SK-N-DZ (cell line): ENCODE data around the gene POLD2. TPM values are rescaled to one million over a fixed set of nuclear protein-coding genes. Genes with fewer than 3 reads are reported as not detected.
"Not testable (repeated sequence)": the region's sequence is repeated elsewhere in the genome, so short reads cannot be mapped to it uniquely, and the experiment has no call there.

Experiments
- DNase-seq: peaks from one replicate; pipeline ENCODE4 v3.0.0-alpha.2; 2015; ENCODE audit warnings: low spot score
- polyA plus RNA-seq, 2 experiments: library from polyadenylated mRNA; depleted of rRNA; stranded (reverse); fragments of >200 nt; gene quantifications; 2 replicates each; pipeline ENCODE4 v1.2.3, GENCODE V29; 2014

The POLD2 gene
- 133 and 138 TPM in 2 replicates for polyA plus RNA-seq (2014; cell fraction: cytosol; rRNA removed)
- 191 and 245 TPM in 2 replicates for polyA plus RNA-seq (2014; cell fraction: nucleus; rRNA removed)

DNA sequence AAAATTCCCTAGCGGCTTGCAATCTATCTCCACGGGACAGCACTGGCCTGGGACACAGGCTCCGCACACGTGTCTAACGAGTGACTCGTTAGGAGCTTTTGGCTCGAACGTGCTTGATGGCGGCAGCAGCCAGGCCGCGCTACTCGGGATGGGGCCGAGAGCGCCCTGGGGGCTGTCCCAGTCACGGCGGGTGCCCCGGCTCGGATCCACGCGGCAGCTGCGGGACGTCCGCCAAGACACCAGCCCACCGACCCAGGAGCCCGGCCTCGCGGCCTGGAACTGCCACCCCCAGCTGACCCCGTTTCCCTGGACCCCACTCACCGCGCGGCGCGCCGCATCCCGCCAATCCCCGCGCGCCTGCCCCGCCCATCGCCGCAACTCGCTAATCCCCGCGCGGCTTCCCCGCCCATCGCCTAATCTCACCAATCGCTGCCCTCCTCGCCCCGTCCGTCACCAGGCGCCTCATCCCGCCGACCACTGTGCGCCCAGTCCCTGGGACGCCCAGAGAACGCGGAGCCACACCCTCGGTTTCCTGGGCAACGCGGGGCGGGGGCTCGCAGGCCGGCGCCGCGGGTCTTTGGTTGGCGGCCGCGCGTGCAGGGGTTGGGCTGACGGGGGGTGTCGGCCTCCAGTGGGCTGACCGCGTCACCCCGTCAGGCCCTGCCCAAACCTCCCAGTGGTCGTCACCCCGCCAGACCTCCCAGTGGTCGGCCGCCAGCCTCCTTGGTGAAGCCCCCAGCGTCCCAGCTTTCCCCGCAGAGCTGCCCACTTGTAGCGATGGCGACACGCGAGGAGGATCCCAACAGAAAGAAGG lies at the start of gene POLD2:
TSS of gene POLD2 (minus strand) at position 359 of the 814 bp plus-strand sequence. CDS start 1,495 bp downstream, outside the sequence.
- peak; percentile 98 for DNase-seq

DNA sequence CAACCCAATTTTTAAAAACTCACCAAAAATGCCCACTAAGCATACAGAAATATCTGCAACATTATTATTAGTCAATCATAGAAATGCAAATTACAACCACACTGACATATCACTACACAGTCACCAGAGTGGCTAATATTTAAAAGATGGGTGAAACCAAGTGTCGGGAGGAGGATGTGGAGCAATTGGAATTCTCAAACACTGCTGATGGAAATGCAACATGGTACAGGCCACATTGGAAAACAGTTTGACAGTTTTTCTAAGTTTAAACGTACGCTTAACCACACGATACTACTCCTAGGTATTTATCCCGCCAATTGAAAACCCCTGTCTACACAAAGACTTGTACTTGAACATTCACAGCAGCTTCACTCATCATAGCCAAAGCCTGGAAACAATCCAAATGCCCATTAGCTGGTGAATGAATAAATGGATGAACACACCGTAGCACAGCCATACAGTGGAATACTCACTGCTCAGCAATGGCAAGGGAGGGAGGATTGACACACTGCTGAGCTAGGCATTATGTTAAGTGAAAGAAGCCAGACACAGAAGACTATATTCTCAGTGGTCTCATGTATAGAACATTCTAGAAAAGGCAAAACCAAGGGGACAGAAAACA lies 49.6 kb upstream of the POLD2 start:
- DNase-seq, result no peak

DNA sequence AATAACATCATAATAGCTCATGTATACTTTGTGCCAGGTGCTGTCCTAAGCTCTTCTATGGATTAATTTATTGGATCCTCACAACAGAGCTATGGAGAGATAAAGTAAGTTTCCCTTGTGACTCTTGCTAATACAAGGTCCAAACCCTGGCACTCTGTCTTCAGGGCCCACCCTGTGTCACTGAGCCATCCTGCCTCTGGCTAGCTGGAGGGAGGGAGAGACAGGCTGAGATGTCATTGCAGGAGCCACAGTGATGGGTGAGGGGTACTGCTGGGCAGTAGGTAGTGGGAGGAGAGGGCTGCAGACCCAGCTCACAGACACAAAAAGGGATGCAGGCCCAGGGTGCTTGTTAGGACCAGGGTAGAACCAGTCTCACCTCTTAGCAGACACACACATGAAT lies 49.0 kb upstream of the POLD2 start:
- no peak for DNase-seq

DNA sequence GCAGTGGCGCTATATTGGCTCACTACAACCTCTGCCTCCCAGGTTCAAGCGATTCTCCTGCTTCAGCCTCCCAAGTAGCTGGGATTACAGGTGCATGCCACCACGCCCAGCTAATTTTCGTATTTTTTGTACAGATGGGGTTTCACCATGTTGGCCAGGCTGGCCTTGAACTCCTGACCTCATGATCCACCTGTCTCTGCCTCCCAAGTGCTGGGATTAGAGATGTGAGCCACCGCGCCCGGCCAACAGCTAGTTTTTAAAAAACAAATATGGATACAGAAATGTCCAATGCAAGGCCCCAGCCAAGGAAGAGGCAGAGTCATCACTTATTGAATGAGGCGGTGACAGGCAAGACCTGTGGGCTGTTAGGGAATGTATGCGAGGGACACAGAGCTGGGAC lies 48.6 kb upstream of the POLD2 start:
- DNase-seq, result not testable (repeated sequence)

DNA sequence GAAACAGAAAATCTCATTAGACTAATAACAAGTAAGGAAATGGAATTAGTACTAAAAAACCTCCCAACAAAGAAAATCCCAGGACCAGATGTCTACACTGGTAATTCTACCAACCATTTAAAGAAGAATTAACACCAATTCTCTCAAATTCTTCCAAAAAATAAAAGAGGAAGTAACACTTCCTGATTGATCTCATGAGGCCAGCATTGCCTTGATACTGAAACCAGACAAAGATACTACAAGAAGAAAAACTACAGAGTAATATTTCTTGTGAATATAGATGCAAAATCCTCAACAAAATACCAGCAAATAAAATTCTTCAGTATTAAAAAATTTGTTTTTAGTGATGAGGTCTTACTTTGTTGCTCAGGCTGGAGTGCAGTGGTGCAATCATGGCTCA lies 44.6 kb upstream of the POLD2 start:
- no peak for DNase-seq

DNA sequence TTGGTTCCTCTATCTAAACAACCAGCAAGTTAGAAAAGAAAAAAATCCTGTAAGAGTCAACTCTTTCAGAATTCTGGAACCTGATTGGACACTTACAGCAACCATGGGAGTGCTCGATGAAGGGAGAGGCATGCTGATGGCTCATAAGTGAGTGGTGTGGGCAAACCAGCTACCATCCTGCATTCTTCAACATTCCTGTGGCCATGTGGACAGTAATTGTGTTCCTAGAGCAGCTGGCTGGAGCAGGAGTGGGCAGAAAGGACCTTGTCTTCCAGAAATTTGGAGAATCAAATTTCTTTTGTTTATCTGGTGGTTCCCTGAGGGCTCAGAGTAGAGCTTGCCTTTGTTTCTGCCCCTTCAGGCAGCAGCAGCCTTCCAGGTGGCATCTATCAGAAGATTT lies 40.2 kb upstream of the POLD2 start:
- no peak for DNase-seq

DNA sequence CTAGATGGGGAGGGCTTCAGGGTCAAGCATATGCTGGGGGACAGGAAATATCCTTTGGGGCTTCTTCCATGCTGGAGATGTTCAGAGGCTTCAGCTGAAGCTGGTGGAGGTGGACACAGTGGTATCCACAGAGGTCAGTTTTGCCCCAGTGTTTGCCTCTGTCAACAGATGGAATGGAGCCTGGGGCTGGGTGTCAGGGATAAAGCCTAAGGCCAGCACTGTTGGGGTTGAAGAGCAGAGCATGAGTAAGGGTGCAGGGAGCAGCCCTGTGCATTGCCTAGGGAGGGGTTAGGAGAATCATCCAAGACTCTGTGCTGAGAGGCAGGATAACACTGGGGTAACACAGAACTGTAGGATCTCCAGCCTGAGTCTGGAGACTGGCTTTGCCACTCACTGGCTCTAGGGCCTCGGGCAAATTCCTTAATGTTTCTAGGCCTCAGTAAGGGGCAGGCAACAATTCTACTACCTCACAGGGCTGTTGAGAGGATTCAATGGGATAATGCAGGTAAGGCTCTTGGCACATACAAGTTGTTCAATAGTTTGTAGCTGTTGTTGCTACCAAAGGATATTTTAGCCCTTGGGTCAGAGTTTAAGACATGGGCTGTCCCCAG lies 39.5 kb upstream of the POLD2 start:
- DNase-seq, result no peak

DNA sequence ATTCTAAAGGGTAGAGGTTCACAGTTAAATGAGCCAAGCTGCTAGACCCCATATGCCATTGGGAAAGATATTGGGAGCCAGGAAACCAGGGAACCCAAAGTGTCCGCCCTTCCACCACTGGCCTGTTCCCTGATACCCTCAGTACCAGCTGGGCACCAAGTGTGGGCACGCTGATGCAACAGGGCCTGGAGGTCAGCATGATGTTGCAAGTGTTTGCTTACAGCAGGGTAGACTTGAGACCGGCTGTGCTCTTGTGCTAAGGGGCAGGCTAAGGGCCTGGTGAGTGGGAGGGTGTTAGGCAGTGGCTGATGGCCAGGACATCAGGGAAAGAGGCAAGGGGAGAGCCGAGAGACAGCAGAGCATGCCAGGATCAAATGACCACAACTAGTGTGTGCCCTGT lies 38.8 kb upstream of the POLD2 start:
- DNase-seq, result no peak

DNA sequence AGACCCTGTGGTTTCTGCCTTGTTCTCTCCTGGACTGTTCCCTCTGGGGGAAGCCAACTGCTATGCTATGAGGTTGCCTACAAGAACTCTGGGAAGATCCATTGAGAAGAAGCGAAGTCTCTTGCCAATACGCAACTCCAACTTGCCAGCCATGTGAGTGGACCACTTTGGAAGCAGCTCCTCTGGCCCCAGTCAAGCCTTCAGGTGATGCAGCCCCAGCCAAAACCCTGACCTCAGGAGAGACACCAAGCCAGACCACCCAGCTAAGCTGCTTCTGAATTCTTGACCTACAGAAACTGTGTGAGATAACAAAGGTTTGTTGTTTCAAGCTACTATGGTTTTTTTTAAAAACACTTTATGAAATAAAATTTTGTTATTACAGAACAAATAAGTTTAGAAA lies 38.0 kb upstream of the POLD2 start:
- no peak for DNase-seq

DNA sequence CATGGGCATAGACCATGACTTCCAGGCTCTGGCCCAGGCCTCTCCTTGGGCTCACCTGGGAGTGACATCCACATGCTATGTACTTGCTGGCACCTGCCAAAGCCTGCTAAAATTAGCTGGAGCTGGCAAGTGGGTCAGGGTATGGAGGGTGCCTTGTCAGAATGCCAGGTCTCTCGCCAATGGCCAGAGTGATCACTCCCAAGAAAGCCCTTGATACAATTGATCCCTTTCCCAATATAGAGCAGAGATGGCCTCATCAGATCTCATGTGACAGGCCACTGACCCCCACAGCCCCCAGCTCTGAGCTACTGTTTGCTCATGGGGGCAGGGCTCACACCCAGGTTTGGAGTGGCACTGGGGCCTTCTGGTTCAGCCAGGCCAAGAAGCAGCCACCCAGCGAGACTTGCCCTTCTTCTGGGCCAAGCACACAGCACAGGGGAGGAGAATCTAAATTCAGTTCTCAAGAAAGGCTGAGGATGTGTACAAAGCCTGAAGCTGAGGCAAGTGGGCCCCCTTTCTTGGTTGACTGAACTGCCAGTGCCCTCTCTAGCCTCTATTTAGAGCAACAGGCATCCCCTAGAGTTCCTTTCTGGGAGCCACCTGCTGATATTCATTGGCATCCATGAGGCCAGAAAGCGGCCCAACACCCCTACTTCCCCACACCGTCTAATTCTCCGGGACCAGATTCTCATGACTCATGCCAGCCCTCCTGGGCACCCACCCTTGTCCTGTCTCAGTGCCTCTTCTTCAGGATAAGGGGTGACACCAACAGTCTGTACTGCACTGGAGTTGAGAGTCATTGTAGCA lies 36.7 kb upstream of the POLD2 start:
- DNase-seq, result no peak

DNA sequence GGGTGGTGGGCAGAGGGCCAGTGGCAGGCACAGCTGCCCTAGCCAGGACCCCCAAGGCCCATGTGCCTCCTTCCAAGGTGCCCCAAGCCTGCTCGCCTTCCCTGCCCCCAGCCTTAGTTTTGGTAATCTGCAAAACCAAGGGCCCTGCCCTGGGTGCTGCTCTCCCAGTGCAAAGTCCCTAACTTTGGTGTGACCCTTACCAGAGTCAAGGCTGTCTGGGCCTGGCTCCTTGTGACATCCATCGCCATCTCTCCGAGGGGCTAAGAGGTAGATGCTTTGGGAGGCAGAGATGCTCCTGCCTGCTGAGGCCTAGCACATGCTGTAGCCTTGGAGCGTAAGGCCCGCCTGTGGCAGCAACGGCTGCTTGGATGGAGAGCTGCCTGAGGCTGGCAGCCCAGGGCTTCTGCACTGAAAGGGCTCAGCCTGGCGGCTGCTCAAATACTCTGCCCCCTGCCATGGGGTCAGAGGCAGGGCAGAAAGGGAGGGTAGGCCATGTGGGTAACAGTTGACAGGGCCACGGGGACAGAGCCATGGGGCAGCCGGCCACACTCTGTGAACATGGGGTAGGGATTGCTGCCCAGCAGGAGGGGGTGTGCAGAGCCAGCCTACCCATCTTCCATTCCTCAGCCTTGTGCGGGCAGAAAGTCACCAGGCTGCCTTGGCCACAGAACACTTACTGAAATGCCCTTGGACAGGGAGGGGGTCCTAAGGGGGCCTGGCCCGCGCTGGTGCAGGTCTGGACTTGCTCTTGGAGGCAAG lies 35.7 kb upstream of the POLD2 start:
- DNase-seq, result no peak

DNA sequence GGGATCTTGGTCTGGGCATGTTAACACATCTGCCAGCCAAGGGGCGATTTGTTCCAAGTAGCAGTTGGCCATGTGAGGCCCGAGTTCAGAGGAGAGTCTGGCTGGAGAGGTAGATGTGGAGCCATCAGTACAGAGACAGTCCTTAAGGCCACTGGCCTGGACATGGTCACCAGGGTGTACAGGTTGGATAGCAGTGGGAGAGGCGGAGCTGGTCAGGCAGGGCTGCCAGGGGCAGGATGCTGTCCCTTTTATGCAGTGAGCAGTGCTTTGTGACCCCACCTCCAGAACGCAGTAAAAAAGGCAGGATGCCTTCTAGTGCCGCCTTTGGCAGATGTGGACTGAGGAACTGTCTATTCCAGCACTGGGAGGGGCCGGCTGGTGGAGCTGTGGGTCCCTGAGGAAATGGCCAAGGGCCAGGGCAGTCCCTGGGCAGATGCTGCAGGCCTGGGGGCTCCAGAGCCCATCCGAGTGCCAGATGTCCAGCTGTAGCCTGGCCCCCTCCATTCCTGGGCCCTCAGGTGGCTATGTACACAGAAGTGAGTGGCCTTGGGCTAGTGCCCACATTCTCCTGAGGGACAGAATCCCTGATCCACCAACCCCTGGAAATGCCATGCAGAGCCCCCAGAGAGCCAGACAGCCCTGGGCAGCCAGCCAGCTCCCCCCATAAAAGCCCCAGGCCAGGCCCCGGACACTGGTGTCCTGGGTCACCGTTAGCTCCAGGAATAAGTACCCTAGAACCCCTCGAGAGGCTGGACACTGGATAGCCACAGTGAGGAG lies 34.9 kb upstream of the POLD2 start:
- DNase-seq, result no peak

DNA sequence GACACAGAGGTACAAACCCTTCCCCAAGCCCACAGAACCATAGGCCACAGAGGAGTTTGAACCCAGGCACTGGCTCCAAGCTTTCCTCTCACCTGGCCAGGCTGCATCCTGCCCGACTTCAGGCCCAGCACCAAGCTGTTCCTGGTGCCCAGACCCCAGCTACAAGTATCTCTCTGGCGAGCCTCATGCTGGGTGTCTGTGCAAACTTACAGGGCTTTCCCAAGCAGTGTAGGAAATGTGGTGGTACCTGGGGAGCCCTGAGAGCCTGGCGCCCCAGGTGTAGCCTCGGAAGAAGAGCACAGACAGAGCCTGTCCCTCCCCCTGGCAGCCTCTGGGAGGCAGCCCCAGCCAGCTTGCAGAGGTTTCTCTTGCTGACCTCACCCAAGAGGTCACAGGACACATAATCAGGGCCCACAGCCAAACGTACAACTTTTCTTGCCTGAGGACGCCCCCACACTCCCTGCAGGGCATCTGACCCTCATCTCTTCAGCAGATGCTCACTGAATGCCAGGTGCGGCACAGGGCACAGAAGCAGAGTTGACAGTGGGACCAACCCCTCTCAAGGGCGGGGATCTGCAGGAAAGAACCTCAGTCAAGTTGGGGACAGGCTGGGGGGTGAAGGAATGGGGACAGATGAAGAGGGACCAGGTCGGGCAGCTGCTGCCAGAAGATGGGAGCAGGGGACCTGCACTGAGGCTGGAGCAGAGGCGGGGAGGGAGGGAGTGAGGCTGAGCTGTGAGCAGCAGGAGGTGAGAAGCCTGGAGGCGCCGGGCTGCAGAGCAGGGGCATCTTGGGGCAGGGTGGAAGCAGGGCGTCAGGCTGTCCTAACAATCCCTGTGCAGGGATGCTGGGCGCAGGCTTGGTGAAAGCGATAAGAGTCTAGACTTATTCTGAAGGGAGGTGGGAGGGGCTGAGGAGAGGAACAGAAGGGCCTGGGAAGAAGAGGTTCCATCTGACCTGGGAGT lies 34.0 kb upstream of the POLD2 start:
- no peak for DNase-seq

DNA sequence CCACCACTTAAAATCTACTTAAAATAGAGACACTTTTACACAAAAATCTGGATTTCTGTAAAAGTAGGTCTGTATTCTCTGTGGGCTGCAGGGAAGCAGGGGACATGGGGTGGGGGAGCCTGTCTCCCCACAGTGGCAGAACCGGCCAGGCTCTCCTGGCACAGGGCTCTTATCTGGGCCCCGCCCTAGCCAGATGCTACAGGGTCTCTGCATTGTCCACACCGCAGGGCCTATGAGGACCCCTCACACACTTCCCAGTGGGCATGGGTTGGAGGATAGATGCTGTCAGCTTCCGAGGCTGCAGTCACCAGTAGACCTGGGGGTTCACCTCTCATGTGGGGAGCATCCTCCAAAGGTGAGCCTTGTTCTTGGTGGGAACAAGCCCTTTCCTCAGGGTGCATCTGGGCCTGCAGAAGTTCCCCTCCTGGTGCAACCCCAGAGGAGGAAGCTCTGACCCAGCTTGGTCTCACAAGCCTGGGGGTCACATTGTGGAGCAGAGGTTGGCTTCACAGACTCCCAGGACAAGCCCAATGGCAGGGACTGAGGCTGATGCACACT lies 33.2 kb upstream of the POLD2 start:
- no peak for DNase-seq

DNA sequence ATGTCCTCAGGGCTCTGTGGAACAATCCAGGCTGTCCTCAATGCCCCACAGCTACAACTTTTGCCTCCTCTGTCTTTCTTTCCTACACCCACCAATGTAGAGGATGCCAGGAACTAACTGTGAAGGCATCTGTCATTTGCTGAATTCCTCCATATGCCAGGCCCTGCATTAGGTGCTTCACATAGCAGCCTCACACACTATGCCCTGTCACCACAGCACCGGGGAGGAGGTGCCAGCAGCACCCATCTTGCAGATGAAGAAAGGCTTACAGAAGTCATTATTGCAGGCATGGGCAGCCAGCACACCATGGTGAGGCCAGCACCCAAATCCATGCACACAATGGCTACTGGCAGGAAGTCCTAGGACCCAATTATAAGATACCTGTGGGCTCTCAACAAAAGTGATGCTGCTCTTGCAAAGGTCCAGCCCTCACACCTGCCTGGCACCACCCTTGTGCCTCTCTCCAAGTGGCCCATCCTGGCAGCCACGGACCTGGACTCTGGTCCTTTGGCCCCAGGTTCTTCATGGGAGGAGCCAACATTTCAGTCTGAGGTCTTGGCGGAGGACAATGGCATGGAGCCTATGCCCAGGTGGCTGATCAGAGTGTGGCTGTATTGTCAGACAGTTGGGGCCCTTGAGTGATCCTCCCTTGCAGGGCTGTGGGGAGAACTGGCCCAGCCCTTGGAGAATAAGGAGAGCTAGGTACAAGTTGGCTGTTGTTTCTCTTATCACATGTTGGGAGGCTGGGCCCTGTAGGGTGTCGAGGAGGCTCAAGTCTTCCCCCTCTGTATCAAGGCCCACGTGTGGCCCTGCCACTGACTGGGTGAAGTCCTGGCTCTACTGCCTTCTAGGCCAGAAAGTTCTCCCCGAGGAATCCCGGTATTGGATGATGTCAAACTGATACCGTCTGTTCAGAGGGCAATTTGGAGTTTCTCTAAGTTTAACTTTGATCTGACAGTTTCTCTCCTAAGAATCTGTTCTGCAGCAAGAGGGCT lies 32.1 kb upstream of the POLD2 start:
- no peak for DNase-seq

DNA sequence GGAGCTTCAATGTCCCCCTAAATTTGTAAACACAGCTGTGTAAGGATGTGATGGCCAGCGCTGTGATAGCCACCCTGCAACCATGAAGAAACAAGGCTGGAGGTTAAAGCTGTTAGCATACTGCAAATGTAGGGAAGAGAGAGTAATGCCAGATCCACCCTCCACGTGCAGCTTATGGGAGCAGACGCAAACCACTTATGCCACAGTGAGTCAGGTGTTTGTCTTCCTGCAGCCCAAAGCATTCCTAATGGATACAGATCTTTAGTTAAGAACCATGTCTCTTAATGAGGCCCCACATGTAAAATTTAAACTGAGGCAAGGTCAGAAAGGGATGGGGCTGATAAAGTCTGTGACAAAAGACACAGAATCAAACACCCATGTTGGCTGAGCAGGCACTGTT lies 31.4 kb upstream of the POLD2 start:
- no peak for DNase-seq

DNA sequence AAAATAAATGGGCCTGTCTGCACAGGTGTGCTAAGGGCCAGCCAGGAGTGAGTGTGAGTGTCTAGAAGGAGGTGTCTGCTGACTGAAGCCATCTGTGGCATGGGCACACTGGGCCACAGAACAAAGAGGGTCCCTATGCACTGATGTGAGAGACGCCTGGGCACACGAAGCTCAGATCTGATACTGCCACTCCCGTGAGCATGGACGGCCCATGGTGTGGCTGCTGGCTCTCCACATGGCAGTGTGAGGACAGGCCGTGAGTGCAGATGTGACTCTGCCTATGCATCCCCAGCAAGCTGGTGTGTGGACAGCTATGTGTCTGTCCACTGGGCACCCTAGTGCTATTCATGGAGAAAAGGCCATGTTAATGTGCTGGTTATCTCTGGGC lies 30.6 kb upstream of the POLD2 start:
- no peak for DNase-seq
